Psoas muscle (tissue), 8 donors: ENCODE results near the gene FASTKD3. TPM values are rescaled to one million over a fixed set of nuclear protein-coding genes. Genes with fewer than 3 reads are reported as not detected.

Experiments
- ATAC-seq, 4 donors: fragments of 200-7000 bp; cut with Tn5 transposase; one replicate each; pipeline ENCODE4 v1.9.1; 2020; ENCODE audit warnings: moderate library complexity in 3 of 4, mild to moderate bottlenecking in 2 of 4
- DNase-seq, 2 donors: peaks; one replicate each; pipeline ENCODE4 v3.0.0-alpha.2; 2020
- H3K27ac ChIP-seq: fragments of 200-600 bp; one replicate; pipeline ENCODE4 v1.8.0; 2022
- H3K27me3 ChIP-seq, 3 donors: fragments of 200-600 bp in 1 of 3; one replicate each; pipeline versions ENCODE4 v1.6.1 to v1.8.0; 2013 to 2022; ENCODE audit warnings: low read length in 2 of 3, mild to moderate bottlenecking in 2 of 3, moderate library complexity in 1 of 3; ENCODE audit not compliant: insufficient read depth in 3 of 3
- H3K36me3 ChIP-seq, 2 donors: fragments of 200-600 bp in 1 of 2; one replicate each; pipeline versions ENCODE4 v1.6.1 to v1.8.0; 2013 to 2022; ENCODE audit warnings: low read depth in 1 of 2, mild to moderate bottlenecking in 1 of 2, moderate library complexity in 1 of 2; ENCODE audit not compliant: insufficient read depth in 1 of 2
- H3K4me1 ChIP-seq: fragments of 200-600 bp; one replicate; pipeline ENCODE4 v1.8.0; 2022
- H3K4me3 ChIP-seq: fragments of 200-600 bp; one replicate; pipeline ENCODE4 v1.8.0; 2022; ENCODE audit warnings: mild to moderate bottlenecking
- H3K9me3 ChIP-seq: fragments of 200-600 bp; one replicate; pipeline ENCODE4 v1.8.0; 2022
- CTCF ChIP-seq: fragments of 200-600 bp; IDR thresholded peaks from one replicate; pipeline ENCODE4 v1.8.0; 2022; ENCODE audit warnings: antibody characterized with exemption
- WGBS, 3 donors: extraction: QIAGEN DNeasy Blood & Tissue Kit; methylation state at CpG; one replicate each; pipeline versions ENCODE4 v1.1.6 to v1.1.7; 2013; 5-methylcytosine and 5-hydroxymethylcytosine counted together
- intact Hi-C, 2 donors: fragments of 100-400 bp; cut with DNase I; formaldehyde crosslinking; loops; one replicate each; pipeline versions ENCODE4 v1.11.0 to v1.14.2; 2022
- polyA plus RNA-seq, 3 donors: library from polyadenylated mRNA; stranded (reverse); fragments of 200-250 nt; gene quantifications; one replicate each; pipeline ENCODE4 v1.2.3, GENCODE V29; 2013
- total RNA-seq, 4 donors: library from RNA; stranded (reverse); fragmentation: NEBNext Ultra II Directional in 2 of 4; extraction: Animal tissue kit (Norgen Biotek cat#: 25700) in 2 of 4; gene quantifications; one replicate each; pipeline versions ENCODE4 v1.2.1 to v1.2.4, GENCODE V29; 2021 to 2023
- donor health status: healthy with polysubstance abuse.
- donor health status: DM: no; HTN: no; CAD: no; lungs with moderate emphysema.
- donor health status: Bipolar disorder and iron deficiency.
- donor health status: healthy.
- donor health status: DM: yes; HTN: yes; CAD: no.
- donor health status: DM: no; HTN: no; CAD: no.
- donor health status: DM: no; HTN: no; CAD: no.
- donor health status: DM: yes; HTN: yes; CAD: no.

The FASTKD3 gene
- total and polyA plus RNA-seq, 7 donors, result 5.1 to 15.2 (median 6.4) TPM

GRCh38 chr5:7871653-7872052 is 2.8 kb upstream of the FASTKD3 start:
- WGBS, 3 donors, result 44 to 86% (median 58%) methylated on average over 2 of the region's 2 CpGs
- Histone ChIP-seq H3K27ac (no peak overlapping the region), H3K9me3 (no peaks in the 10 kb centered on the region), H3K4me3 (no peak overlapping the region), H3K27me3 (no peaks in the 10 kb centered on the region), H3K4me1 (peaks cover 32% of the 10 kb centered on the region), H3K36me3 (peaks cover 2 to 62% of the 10 kb centered on the region in 2 donors)
- no peak for TF ChIP-seq CTCF
- ATAC-seq (no peak), DNase-seq (no peak)
- intact Hi-C loops, result no loop called here

DNA sequence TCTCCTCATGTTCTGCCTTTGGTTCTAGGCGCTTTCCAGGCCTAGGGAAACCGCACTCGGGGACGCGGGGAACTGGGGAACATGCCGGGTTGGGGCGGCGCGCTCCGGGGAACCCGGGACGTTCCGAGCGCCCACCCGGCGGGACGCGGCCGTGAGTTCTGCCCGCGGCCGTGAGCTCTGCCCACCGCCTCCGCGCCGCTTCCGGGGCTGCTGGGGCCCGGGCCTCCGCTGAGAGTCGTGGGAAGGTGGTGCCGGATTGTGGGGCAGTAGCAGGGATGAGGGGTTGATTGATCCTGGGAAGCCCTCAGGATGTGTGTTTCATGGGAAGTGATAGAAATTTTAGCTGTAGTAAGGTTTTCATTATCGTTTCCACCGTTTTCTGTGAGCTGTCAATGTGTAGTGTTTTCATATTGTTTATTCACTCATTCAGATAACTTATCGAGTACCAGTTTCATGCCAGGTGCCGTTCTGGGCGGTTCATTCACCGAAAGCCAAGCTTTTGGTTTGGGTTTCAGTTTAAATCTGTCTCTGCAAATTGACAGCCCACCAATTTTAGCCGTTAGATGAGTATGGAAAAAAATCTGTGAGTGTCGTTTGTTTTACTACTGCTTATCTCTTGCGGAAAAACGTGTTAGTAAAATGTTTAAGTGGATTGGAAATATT is 774 bp upstream of the FASTKD3 start:
- TF ChIP-seq CTCF, result no peak
- no peak for DNase-seq
- Histone ChIP-seq H3K4me1 (peaks cover 32% of the 10 kb centered on the region), H3K27me3 (no peaks in the 10 kb centered on the region), H3K4me3 (peak overlapping the region; percentile 98), H3K36me3 (peaks cover 2 to 56% of the 10 kb centered on the region in 2 donors), H3K27ac (peak overlapping the region; percentile 95), H3K9me3 (no peaks in the 10 kb centered on the region)
- ATAC-seq, result peak; percentile 40 to 59 (median 51)
- intact Hi-C loops, result no loop called here
- WGBS, 3 donors, result 1 to 2% (median 1%) methylated on average over 41 of the region's 41 CpGs

DNA sequence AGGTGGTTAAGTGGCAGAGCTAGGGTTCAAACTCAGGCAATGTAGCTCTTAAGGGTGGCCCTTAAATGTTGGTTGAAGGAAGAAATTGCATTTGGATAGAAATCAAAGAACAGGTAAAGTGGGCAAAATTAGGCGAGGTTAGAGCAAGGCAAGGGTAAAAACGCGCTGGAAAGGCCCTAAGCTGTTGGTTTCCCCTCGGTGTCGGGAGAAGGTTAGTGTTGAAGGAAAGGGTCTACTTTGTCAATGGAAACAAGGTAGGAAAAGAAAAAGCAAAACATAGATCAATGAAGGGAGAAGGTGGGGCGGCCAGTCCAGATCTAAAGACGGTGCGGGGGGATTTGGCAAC is 431 bp downstream of the FASTKD3 start:
- intact Hi-C loops, result no loop called here
- H3K36me3 ChIP-seq, result peaks cover 2 to 58% of the 10 kb centered on the region in 2 donors

DNA sequence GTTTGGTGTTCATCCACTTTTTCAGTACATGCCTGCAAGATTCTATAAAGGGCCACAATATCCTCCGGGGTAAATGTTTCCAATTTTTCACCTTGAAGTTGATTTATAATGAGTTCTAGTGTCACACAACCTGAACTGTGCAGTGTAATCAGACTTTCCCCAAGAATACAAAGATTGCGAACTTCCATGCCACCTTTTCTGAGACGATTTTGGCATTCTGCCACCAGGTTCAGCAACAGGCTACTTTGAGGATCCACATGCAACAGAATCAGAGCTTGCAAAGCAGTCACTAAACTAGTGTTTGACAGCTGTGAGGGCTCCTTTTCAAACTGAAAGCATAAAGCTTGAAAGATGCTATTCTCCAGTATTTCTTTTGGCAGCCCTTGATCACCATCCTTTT is 1.6 kb downstream of the FASTKD3 start:
- 68 to 80% (median 72%) methylated on average over 3 of the region's 3 CpGs for WGBS, 3 donors
- H3K36me3 ChIP-seq, result peaks cover 2 to 58% of the 10 kb centered on the region in 2 donors
- no peak overlapping the region for H3K27ac ChIP-seq
- H3K9me3 ChIP-seq, result no peaks in the 10 kb centered on the region
- no peak for TF ChIP-seq CTCF
- H3K4me3 ChIP-seq, result no peak overlapping the region
- ATAC-seq (no peak), DNase-seq (no peak)
- intact Hi-C loops, result no loop called here
- peaks cover 29% of the 10 kb centered on the region for H3K4me1 ChIP-seq
- H3K27me3 ChIP-seq, result no peaks in the 10 kb centered on the region

More for the DNA sequence above, 431 bp downstream of the FASTKD3 start:
- H3K27ac ChIP-seq, result peak overlapping the region; percentile 95
- H3K27me3 ChIP-seq, result no peaks in the 10 kb centered on the region
- no peaks in the 10 kb centered on the region for H3K9me3 ChIP-seq
- 0% methylated on average over 8 of the region's 8 CpGs for WGBS, 3 donors
- TF ChIP-seq CTCF, result no peak
- DNase-seq, result no peak
- peak overlapping the region; percentile 98 for H3K4me3 ChIP-seq
- H3K4me1 ChIP-seq, result peaks cover 32% of the 10 kb centered on the region
- ATAC-seq, result peak in 1 of 4 donors; percentile 17

GRCh38 chr5:7866196-7866595 is 2.6 kb downstream of the FASTKD3 start:
- ATAC-seq (no peak), DNase-seq (no peak)
- Histone ChIP-seq H3K27ac (no peak overlapping the region), H3K4me1 (peaks cover 24% of the 10 kb centered on the region), H3K4me3 (no peak overlapping the region), H3K9me3 (no peaks in the 10 kb centered on the region), H3K27me3 (no peaks in the 10 kb centered on the region), H3K36me3 (peaks cover 5 to 58% of the 10 kb centered on the region in 2 donors)
- intact Hi-C loops, result no loop called here
- 92% methylated on average over 2 of the region's 2 CpGs for WGBS, 3 donors
- no peak for TF ChIP-seq CTCF
